ENCODE results near the gene HSPA4. TPM values are rescaled to one million over a fixed set of nuclear protein-coding genes. Genes with fewer than 3 reads are reported as not detected.

Gene HSPA4
- total and polyA plus RNA-seq, 4 donors, result 33.0 to 102 (median 62.5) TPM

GRCh38 chr5:133072021-133072420, 20.2 kb downstream of the HSPA4 start:
- Histone ChIP-seq H3K27me3 (ENCODE audit: control insufficient read depth in 3 of 3, insufficient read depth in 3 of 3, low read length in 2 of 3) (no peaks in the 10 kb centered on the region), H3K9me3 (ENCODE audit: control insufficient read depth in 4 of 4, insufficient read depth in 3 of 4, low read length in 3 of 4) (no peaks in the 10 kb centered on the region), H3K27ac (ENCODE audit: low read depth in 1 of 2, low read length in 1 of 2) (no peak overlapping the region), H3K36me3 (ENCODE audit: control insufficient read depth in 4 of 4, insufficient read depth in 4 of 4, low read length in 4 of 4) (peaks cover 19 to 38% (median 23%) of the 10 kb centered on the region in 4 donors), H3K4me3 (no peak overlapping the region), H3K9ac (ENCODE audit: insufficient read depth in 1 of 2, low read length in 2 of 2) (no peak overlapping the region), H3K4me1 (ENCODE audit: control insufficient read depth in 5 of 5, insufficient read depth in 5 of 5, low read length in 5 of 5) (no peaks in the 10 kb centered on the region)
- DNase-seq, result no peak
- ATAC-seq (ENCODE audit: insufficient read depth, low FRiP score), result no peak
- TF ChIP-seq, protein P1, sequence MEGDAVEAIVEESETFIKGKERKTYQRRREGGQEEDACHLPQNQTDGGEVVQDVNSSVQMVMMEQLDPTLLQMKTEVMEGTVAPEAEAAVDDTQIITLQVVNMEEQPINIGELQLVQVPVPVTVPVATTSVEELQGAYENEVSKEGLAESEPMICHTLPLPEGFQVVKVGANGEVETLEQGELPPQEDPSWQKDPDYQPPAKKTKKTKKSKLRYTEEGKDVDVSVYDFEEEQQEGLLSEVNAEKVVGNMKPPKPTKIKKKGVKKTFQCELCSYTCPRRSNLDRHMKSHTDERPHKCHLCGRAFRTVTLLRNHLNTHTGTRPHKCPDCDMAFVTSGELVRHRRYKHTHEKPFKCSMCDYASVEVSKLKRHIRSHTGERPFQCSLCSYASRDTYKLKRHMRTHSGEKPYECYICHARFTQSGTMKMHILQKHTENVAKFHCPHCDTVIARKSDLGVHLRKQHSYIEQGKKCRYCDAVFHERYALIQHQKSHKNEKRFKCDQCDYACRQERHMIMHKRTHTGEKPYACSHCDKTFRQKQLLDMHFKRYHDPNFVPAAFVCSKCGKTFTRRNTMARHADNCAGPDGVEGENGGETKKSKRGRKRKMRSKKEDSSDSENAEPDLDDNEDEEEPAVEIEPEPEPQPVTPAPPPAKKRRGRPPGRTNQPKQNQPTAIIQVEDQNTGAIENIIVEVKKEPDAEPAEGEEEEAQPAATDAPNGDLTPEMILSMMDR (IDR thresholded peaks at IDR 0.05; ENCODE audit: control extremely low read depth, extremely low read depth), result no peak
- 92 to 96% methylated on average over 4 of the region's 4 CpGs for WGBS, 2 donors

- H3K27ac ChIP-seq (ENCODE audit: low read depth in 1 of 2, low read length in 1 of 2), result no peak overlapping the region
- whole genome bisulfite sequencing, 2 donors, result 94 to 95% methylated on average over 7 of the region's 7 CpGs
- H3K9ac ChIP-seq (ENCODE audit: insufficient read depth in 1 of 2, low read length in 2 of 2), result no peak overlapping the region
- H3K27me3 ChIP-seq (ENCODE audit: control insufficient read depth in 3 of 3, insufficient read depth in 3 of 3, low read length in 2 of 3), result no peaks in the 10 kb centered on the region
- no peaks in the 10 kb centered on the region for H3K9me3 ChIP-seq (ENCODE audit: control insufficient read depth in 4 of 4, insufficient read depth in 3 of 4, low read length in 3 of 4)
- TF ChIP-seq, protein P1 (IDR thresholded peaks at IDR 0.05; ENCODE audit: control extremely low read depth, extremely low read depth), result no peak
- no peak for DNase-seq
- no peaks in the 10 kb centered on the region for H3K4me1 ChIP-seq (ENCODE audit: control insufficient read depth in 5 of 5, insufficient read depth in 5 of 5, low read length in 5 of 5)
- no peak for ATAC-seq (ENCODE audit: insufficient read depth, low FRiP score)
- no peak overlapping the region for H3K4me3 ChIP-seq
- peaks cover 10 to 27% (median 14%) of the 10 kb centered on the region in 4 donors for H3K36me3 ChIP-seq (ENCODE audit: control insufficient read depth in 4 of 4, insufficient read depth in 4 of 4, low read length in 4 of 4)
Observed at GRCh38 chr5:133075572-133076536, 24.0 kb downstream of the HSPA4 start.

DNA sequence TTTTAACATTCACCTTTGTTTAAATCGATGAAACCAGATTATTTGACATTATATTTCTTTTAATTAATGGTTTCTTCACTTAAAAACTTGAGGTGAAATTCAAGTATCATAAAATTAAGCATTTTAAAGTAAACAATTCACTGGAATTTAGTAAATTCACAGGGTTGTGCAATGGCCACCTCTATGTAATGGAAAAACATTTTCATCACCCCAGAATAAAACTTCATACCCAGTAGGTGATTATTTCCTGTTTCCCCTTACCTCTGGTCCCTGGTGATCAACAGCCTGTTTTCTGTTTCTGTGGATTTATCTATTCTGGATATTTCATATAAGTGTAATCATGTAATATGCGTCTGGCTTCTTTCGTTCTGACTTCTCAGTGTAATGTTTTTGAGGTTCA, 27.2 kb downstream of the HSPA4 start:
- DNase-seq (no peak), ATAC-seq (ENCODE audit: insufficient read depth, low FRiP score) (no peak)
- Histone ChIP-seq H3K27ac (ENCODE audit: low read depth in 1 of 2, low read length in 1 of 2) (no peak overlapping the region), H3K36me3 (ENCODE audit: control insufficient read depth in 4 of 4, insufficient read depth in 4 of 4, low read length in 4 of 4) (peaks cover 3 to 9% (median 8%) of the 10 kb centered on the region in 4 donors), H3K4me1 (ENCODE audit: control insufficient read depth in 5 of 5, insufficient read depth in 5 of 5, low read length in 5 of 5) (no peaks in the 10 kb centered on the region), H3K27me3 (ENCODE audit: control insufficient read depth in 3 of 3, insufficient read depth in 3 of 3, low read length in 2 of 3) (no peaks in the 10 kb centered on the region), H3K4me3 (no peak overlapping the region), H3K9me3 (ENCODE audit: control insufficient read depth in 4 of 4, insufficient read depth in 3 of 4, low read length in 3 of 4) (no peaks in the 10 kb centered on the region), H3K9ac (ENCODE audit: insufficient read depth in 1 of 2, low read length in 2 of 2) (no peak overlapping the region)
- TF ChIP-seq, protein P1 (IDR thresholded peaks at IDR 0.05; ENCODE audit: control extremely low read depth, extremely low read depth), result no peak
- WGBS, 2 donors, result 97 to 98% methylated on average over 3 of the region's 3 CpGs

Data from lung (tissue), 12 donors.